HG03064 (cell line): Measurements from ENCODE around the gene APOF.
"Not testable (repeated sequence)": the region's sequence is repeated elsewhere in the genome, so short reads cannot be mapped to it uniquely, and the experiment has no call there.

Experiments
- ATAC-seq: cut with Tn5 transposase; IDR thresholded peaks from one replicate; pipeline ENCODE4 v1.9.1; 2021; ENCODE audit warnings: low read depth; ENCODE audit not compliant: unreplicated experiment

Gene APOF, protein sequence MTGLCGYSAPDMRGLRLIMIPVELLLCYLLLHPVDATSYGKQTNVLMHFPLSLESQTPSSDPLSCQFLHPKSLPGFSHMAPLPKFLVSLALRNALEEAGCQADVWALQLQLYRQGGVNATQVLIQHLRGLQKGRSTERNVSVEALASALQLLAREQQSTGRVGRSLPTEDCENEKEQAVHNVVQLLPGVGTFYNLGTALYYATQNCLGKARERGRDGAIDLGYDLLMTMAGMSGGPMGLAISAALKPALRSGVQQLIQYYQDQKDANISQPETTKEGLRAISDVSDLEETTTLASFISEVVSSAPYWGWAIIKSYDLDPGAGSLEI

DNA sequence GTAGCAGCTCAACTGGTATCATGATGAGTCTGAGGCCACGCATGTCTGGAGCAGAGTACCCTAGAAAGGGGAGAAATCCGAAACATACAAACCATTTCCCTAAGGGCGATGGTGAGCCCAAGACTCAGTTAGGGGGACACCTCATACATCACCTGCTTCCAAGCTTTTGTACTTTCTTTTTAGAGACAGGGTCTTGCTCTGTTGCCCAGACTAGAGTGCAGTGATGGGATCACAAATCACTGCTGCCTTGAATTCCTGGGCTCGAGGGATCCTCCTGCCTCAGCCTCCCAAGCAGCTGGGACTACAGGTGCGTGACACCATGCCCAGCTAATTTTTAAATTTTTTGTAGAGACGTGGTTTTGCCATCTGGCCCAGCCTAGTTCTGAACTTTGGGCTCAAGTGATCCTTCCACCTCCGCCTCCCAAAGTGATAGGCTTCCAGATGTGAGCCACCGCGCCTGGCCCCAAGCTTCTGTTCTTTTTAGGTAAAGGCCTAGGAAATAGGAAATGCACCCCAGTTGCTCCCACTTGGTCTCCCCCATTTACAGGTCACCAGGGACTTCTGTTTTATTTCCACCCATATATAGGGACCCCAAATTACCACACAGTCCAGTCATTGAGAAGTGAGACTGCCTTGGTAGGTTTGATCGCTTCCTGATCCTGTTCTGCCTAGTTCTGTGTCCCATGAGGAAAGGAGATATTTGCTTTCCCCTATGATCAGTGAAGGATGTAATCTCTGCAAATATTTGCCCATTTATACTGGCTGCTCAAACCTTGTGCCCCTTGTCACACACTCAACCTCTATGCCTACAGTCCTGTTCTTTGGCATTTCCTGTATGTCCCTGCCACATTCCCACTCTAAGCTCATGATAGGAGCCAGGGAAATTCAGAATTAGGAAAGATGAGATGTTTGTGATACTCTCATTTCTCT lies at the start of gene APOF:
APOF (minus strand) TSS at position 728 of the 930 bp plus-strand sequence; CDS start at position 616, 112 bp downstream.
- no peak for ATAC-seq

DNA sequence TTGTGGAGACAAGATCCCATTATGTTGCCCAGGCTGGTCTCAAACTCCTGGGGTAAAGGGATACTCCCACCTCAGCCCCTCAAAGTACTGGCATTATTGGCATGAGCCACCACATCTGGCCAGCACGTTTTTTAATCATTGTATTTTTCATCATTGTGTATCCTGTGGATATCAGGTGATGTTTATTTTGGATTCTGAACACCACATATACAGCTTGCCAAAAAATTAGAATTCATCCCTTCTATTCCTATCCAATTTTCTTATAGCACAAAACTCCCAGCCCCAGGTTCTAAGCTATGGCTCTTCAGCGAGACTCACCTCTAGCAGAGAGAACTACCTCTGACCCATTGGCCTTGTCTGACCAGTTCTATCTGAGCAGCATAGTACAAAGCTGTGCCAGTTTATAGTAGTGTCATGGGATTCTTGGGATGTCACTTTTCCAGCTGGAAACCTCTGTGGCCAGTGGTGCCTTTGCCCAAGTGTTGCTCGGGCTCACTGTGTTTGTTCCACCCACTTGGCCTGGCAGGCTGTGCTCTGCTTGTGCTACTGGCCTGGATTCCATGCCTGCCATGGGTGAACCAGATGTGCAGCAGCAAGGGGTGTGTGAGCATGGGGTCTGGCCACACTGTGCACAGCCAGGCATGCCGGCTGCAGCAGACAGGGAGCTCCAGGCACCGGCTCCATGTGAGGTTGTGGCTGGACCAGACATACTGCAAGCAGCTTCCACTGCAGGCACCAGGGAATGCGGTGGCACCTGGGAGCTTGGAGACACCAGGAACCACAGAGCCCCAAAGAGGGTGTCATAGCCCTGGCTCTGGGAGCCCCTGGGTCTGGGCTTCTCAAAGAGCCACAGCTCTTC lies 49.4 kb upstream of the APOF start:
- no peak for ATAC-seq

DNA sequence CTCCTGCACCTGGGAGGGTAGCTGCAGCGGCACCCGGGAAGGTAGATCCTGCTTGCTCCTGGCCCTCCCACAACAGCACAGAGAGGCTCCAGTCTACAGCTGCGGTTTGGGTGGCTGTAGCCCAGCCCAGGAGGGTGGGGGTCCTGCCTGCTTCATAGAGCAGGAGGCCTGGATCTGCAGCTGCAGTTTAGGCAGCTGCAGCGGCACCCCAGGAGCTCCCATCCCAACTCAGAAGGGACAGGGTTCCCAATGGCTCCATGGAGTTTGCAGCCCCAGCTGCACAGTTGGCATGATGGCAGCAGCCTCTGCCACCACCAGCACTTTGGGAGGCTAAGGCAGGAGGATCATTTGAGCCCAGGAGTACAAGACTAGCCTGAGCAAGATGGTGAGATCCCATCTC lies 48.1 kb upstream of the APOF start:
- no peak for ATAC-seq

DNA sequence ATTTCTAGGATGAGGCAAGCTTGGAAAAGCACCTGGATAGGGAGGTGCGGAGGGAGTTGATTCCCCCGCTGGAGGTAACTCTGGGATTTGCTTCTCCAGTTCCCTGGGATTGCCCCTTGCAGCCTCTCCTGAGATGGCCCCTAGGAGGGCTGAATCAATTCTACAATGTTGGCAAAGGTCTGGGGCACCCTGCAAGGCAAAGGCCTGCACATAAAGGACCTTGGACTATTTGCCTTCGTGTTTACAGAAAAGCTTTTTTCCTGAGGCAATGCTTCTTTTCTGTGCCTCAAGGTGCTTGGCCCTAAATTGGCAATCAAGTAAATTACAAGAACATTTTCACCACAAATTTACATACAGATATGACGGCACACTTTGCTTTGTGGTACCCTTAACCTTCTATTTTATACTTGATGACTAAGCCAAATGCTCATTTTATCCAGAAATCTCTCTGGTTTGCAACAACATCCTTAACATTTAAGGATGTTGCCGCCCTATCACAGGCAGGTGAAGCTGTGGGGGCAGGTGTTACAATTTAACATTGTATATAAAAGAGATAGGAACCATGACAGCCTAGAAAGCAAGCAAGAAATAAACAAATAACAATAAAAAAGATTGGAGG lies 46.3 kb upstream of the APOF start:
- ATAC-seq: no peak

DNA sequence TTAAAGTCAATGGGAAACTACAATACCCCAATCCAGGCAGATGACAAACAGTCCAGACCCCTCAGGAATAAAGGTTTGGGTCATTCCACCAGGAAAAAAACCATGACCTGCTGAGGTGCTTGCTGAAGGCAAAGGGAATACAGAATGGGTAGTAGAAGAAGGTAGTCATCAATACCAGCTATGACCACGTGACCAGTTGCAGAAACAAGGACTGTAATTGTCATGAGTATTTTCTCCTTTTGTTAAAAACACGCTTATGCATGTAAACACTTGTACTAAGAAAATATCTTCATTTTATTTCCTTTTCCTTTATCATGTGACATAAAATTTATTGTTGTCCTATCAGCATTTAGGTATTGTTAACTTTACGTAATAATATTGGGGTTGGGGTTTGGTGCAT lies 41.6 kb upstream of the APOF start:
- not testable (repeated sequence) for ATAC-seq

DNA sequence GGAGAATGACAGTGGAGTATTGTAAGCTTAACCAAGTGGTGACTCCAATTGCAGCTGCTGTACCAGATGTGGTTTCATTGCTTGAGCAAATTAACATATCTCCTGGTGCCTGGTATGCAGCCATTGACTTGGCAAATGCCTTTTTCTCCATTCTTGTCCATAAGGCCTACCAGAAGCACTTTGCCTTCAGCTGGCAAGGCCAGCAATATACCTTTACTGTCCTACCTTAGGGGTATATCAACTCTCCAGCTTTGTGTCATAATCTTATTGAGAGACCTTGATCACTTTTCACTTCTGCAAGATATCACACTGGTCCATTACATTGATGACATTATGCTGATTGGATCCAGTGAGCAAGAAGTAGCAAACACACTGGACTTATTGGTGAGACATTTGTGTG lies 39.0 kb upstream of the APOF start:
- not testable (repeated sequence) for ATAC-seq

DNA sequence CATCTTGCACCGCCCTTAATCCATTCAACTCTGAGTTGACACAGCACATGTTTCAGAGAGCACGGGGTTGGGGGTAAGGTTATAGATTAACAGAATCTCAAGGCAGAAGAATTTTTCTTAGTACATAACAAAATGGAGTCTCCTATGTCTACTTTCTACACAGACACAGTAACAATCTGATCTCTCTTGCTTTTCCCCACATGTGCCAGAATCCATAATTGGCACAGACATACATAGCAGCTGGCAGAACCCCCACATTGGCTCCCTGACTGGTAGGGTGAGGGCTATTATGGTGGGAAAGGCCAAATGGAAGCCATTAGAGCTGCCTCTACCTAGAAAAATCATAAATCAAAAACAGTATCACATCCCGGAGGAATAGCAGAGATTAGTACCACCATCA lies 38.5 kb upstream of the APOF start:
- ATAC-seq: not testable (repeated sequence)

DNA sequence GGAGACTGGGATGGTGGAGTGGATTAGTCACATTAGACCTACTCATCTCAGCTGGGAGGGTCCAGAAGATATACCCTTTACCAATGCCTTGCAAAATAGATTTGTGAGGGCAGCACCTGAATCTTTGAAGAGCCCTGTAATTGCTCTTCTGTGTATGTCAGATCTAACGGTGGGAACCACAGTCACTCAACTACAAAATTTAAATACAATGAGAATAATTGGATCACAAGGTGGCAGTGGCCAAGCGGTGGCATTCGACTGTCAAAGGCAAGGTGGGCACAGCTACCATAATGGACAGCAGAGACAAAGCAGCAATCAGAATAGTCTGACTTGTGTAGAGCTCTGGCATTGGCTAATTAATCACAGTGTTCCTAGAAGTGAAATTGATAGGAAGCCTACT lies 36.8 kb upstream of the APOF start:
- ATAC-seq: not testable (repeated sequence)

DNA sequence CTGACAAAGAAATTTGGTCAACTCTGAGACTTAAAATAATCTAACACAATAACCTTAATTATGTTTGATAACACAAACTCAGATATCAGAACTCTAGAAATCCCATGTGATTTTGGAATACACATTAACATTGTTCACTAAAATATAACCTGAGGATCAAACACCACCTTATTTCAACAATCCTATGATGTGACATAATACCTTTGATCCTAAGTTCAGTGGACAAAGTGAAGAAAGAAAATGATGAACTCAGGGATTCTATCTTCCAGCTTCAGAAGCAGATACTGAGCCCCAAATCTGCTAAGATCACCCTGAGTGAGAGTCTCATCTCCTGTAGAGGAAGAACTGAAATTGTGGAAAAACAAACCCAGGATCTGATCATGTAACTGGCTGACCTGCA lies 35.7 kb upstream of the APOF start:
- ATAC-seq: no peak

DNA sequence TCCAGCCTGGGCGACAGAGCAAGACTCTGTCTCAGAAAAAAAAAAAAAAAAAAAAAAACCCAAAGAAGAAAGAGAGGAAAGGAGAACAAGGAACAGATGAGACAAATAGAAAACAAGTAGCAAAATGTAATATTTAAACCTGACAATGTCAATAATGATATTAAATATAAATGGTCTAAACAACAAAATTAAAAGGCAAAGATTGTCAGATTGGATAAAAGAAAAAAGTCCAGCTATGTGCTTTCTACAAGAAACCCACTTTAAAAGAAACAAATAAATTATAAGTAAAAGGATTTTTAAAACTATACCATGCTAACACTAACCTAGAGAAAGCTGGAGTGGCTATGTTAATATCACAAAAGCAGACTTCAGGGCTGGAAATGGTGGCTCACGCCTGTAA lies 29.7 kb upstream of the APOF start:
- no peak for ATAC-seq

DNA sequence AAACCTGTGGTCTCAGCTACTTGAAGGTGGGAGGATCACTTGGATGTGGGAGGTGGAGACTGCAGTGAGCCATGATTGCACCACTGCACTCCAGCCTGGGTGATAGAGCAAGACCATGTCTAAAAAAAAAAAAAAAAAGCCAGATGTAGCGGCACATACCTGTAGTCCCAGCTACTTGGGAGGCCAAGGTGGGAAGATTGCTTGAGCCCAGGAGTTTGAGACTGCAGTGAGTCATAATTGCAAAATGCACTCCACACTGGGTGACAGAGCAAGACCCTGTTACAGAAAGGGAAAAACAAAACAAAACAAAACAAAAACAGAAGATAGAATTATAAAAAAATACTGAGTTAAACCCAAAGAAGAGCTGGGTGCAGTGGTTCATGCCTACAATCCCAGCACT lies 29.1 kb upstream of the APOF start:
- no peak for ATAC-seq

DNA sequence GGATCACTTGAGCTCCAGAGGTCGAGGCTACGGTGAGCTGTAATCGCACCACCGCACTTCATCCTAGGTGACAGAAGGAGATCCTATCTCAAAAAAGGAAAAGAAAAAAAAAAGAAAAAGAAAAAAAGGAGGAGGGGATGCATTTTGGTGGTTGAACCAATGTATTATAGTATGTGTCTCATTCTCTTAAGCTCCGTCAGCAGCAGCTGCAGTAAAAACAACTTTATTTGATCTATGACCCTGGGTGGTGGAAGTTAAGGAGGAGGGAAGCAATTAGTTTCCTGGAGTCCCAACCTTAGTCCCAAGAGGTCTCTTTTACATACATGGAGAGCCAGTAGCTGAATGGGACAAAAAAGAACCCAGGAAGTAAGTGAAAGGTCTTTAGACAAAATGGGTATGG lies 26.8 kb upstream of the APOF start:
- ATAC-seq: no peak

DNA sequence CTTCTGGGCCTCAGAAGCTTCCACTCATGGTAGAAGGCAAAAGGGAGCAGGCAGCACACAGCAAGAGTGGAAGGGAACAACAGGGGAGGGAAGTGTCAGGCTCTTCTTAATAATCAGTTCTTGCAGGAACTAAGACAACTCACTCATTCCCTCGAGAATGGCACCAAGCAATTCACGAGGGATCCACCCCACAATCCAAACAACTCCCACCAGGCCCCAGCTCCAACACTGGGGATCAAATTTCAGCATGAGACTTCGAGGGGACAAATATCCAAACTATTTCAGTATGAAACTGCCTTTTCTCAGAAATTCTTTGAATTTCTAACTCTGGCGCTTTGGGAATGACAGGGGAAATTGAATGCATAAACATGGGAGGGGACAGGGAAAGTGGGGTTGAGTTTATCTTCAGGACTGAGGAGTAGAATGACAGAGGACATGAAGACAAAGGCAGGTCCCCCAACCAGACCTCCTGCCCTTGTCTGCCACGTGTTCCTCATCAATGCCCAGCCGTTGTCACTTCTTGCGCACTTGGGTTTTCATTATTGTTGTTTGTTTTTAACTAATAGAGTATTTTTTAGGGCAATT lies 24.6 kb upstream of the APOF start:
- no peak for ATAC-seq

DNA sequence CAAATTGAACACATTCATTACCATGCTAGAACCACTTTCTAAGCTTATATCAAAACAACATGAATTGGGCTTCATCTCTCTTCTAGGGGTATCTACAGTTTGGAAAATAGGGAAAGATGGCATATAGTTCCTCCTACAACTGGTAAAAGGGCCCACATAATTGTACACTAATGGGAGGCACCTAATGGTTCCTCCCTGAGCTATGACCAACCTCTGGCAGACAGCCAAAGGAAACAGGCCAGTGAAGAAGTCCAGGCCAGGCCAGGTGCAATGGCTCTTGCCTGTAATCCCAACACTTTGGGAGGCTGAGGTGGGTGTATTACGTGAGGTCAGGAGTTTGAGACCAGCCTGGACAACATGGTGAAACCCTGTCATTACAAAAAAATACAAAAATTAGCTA lies 23.2 kb upstream of the APOF start:
- ATAC-seq: no peak

DNA sequence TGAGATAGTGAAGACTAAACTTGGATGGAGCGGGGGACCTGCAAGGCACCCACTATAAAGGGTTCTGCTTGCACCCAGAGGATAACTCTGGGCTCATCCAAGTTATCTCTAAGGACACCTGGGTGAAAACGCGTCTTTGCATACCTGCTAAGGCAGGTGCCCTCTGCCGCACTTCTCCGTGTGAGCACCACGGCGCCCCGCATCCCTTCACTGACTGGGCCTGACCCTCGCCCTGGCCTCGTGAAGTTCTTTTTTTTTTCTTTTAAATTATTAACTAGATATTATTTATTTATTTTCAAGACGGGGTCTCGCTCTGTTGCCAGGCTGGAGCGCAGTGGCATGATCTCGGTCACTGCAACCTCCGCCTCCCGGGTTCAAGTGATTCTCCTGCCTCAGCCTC lies 20.0 kb upstream of the APOF start:
- ATAC-seq: no peak

DNA sequence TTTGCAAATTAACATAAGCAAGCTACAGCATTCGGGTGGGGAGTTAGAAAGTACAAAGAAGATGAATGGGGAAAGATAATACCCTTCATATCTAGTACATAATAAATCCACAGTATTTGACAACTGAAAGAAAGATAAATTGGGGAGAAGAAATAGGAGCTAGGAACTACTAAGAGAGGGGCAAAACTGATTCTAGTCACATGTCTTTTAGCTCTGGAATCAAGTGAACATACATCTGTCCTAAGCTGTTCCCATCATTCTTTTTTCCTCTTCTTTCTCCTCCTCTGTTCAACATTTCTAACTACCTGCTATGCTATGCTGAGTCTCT lies 15.3 kb upstream of the APOF start:
- ATAC-seq: no peak

DNA sequence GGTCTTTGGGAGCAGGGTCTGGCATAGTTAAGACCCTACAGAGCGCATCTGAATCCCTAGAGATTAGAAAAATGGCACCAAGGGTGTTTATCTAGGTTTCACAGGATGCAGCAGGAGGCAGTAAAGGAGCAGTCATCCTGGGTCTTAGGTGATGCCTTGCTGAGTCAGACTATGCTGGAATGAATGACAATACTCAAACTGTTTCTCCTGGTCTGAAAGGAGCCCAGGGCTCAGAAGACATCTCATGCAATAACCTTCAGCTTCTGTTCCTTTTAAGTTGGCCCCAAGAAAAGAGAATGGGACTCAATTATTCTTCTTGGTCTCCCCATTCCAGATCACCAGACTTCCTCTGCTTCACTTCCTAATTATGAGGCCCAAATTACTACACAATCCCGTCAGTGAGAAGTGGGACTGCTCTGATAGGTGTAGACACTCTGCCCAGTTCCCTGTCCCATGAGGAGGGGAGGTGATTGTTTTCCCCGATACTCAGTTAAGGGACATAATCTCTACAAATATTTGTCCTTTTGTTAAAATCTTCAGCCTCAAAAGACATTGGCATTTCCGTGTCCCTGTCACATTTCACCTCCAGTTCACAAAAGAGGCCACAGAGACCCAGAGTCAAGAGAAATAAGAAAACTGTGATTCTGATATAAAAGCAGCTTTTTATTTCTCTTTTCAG lies 14.8 kb upstream of the APOF start:
- ATAC-seq: no peak

DNA sequence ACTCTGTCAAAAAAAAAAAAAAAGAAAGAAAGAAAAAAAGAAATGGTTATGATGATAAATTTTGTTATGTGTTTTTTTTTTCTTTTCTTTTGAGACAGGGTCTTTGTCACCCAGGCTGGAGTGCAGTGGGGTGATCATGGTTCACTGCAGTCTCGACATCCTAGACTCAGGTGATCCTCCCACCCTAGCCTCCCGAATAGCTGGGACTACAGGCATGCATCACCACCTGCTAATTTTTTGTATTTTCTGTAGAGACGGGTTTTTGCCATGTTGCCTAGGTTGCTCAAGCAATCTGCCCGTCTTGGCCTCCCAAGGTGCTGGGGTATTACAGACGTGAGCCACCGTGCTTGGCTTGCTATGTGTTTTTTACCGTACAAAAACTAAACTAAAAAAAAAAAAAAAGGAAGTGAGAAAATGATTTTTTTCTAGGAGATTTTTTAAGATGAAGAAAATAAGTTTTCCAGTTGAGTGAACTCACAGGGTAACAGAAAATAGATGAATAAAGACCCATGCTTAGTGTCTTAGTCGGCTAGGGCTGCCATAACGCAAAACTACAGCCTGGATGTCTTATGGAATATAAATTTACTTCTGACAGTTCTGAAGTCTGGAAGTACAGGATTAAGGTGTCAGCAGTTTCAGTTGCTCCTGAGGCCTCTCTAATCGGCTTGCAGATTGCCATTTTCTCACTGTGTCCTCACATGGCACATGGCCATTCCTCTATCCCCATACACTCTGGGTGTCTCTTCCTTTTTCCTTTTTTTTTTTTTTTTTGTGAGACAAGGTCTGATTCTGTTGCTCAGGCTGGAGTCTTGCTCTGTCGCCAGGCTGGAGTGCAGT lies 13.2 kb upstream of the APOF start:
- ATAC-seq: peak; percentile 65
